Hepatocyte (in vitro differentiated cells): ENCODE measurements around the gene EXOC3L4. TPM values are rescaled to one million over a fixed set of nuclear protein-coding genes. Genes with fewer than 3 reads are reported as not detected.

Experiments used
- DNase-seq: peaks from one replicate; pipeline ENCODE4 v3.0.0-alpha.2; 2016; ENCODE audit warnings: low spot score
- H2AFZ ChIP-seq: fragments of 200-600 bp; sonication (generic); 2 replicates; pipeline ENCODE4 v1.6.0; 2016; ENCODE audit warnings: antibody characterized with exemption, mild to moderate bottlenecking
- H3K27ac ChIP-seq: fragments of 200-600 bp; sonication (generic); 2 replicates; pipeline ENCODE4 v1.5.1; 2016; ENCODE audit warnings: mild to moderate bottlenecking
- H3K27me3 ChIP-seq: fragments of 200-600 bp; sonication (generic); 2 replicates; pipeline ENCODE4 v1.6.1; 2016
- H3K36me3 ChIP-seq: fragments of 200-600 bp; sonication (generic); replicated peaks from 2 replicates; pipeline ENCODE4 v1.5.1; 2016; ENCODE audit warnings: low read depth; ENCODE audit not compliant: insufficient read depth
- H3K4me1 ChIP-seq: fragments of 200-600 bp; sonication (generic); 2 replicates; pipeline ENCODE4 v1.5.1; 2016; ENCODE audit warnings: mild to moderate bottlenecking, moderate library complexity; ENCODE audit not compliant: insufficient read depth
- H3K4me2 ChIP-seq: fragments of 200-600 bp; sonication (generic); 2 replicates; pipeline ENCODE4 v1.6.0; 2016
- H3K4me3 ChIP-seq: fragments of 200-600 bp; sonication (generic); 2 replicates; pipeline ENCODE4 v1.5.1; 2016; ENCODE audit warnings: mild to moderate bottlenecking
- H3K79me2 ChIP-seq: fragments of 200-600 bp; sonication (generic); 2 replicates; pipeline ENCODE4 v1.6.0; 2017; ENCODE audit warnings: mild to moderate bottlenecking
- H3K9me2 ChIP-seq: fragments of 200-600 bp; sonication (generic); replicated peaks from 2 replicates; pipeline ENCODE4 v1.6.0; 2017; ENCODE audit warnings: mild to moderate bottlenecking; ENCODE audit not compliant: insufficient read depth
- H3K9me3 ChIP-seq: fragments of 200-600 bp; sonication (generic); 2 replicates; pipeline ENCODE4 v1.5.1; 2016; ENCODE audit warnings: low read depth, mild to moderate bottlenecking
- H4K20me1 ChIP-seq: fragments of 200-600 bp; sonication (generic); 2 replicates; pipeline ENCODE4 v1.6.0; 2016; ENCODE audit warnings: mild to moderate bottlenecking; ENCODE audit not compliant: insufficient read depth, poor library complexity, severe bottlenecking
- EZH2 ChIP-seq: fragments of 200-600 bp; sonication (generic); IDR thresholded peaks from 2 replicates; pipeline ENCODE4 v1.6.1; 2016; ENCODE audit warnings: antibody characterized with exemption, mild to moderate bottlenecking, borderline replicate concordance
- EZH2phosphoT487 ChIP-seq: fragments of 200-600 bp; sonication (generic); IDR thresholded peaks from one replicate; pipeline ENCODE4 v1.6.1; 2018; ENCODE audit warnings: antibody characterized with exemption, mild to moderate bottlenecking, low read depth, moderate library complexity; ENCODE audit not compliant: unreplicated experiment, severe bottlenecking
- WGBS: methylation state at CpG from one replicate; pipeline ENCODE4 v1.1.6; 2016; ENCODE audit warnings: low lambda C conversion rate; ENCODE audit errors: missing lambda C conversion rate; 5-methylcytosine and 5-hydroxymethylcytosine counted together
- polyA plus RNA-seq: library from polyadenylated mRNA; unstranded; fragments of >200 nt; fragmentation: Nextera tagmentation; extraction: Ambion mirVana; gene quantifications from 2 replicates; pipeline ENCODE4 v1.2.1, GENCODE V29; 2016
- total RNA-seq: library from RNA; depleted of rRNA; stranded (reverse); fragments of >200 nt; gene quantifications from 2 replicates; pipeline ENCODE4 v1.2.3, GENCODE V29; 2014
- TF ChIP-seq, protein P1 (sequence below): fragments of 200-600 bp; sonication (generic); IDR thresholded peaks from 2 replicates; pipeline ENCODE4 v1.5.1; 2016; ENCODE audit warnings: antibody characterized with exemption, mild to moderate bottlenecking; ENCODE audit not compliant: poor library complexity

Gene EXOC3L4
- total and polyA plus RNA-seq, 2 experiments from 2014 or later = 35.3 to 40.3 TPM

DNA sequence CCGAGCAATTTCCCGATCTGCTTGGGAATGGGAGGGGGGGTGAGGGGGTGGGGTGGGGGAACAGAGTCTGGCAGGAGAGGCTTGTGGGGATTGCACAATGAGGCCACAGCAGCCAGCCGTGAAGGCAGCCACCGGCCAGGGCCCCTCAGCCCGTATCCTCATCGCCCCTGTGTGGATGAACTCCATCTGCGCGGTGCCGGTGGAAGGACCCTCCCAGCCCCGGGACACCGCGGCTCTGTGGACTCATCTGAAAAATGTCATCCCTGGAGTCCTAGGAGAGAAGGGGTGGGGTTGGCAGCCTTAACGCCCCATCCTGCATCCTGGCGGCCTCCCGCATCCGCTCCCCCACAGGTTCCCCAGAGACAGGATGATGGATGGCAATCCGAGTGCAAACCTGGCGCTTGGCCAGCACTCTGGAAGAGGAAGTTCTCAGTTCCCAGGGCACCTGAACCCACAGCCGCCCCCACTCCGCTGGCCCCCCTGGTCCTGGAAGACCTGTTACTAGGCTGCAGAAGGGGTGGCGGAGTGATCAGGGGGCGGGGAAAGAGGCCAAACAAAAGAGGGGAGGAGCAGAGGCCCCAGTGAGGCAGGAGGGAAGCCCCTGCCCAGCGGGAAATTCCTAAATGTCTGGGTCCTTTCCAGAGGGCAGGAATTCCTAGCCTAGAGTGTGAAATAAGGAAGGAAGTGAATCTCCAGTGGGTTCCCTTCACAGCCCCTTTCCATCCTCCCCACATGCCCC, 27.5 kb downstream of the EXOC3L4 start:
- peaks cover 30% of the 10 kb centered on the region for H3K4me1 ChIP-seq
- no peak overlapping the region for H3K4me3 ChIP-seq
- H4K20me1 ChIP-seq = no peaks in the 10 kb centered on the region
- H2AFZ ChIP-seq = peak overlapping the region; percentile 17
- H3K27ac ChIP-seq = peak overlapping the region; percentile 75
- peak; percentile 87 for DNase-seq
- H3K9me3 ChIP-seq = no peaks in the 10 kb centered on the region
- peak overlapping the region; percentile 90 for H3K4me2 ChIP-seq
- 19% methylated on average over 22 of the region's 23 CpGs for WGBS
- no peaks in the 10 kb centered on the region for H3K27me3 ChIP-seq
- H3K9me2 ChIP-seq = no peaks in the 10 kb centered on the region
- no peaks in the 10 kb centered on the region for H3K79me2 ChIP-seq
- TF ChIP-seq EZH2 = no peak
- TF ChIP-seq, protein P1, sequence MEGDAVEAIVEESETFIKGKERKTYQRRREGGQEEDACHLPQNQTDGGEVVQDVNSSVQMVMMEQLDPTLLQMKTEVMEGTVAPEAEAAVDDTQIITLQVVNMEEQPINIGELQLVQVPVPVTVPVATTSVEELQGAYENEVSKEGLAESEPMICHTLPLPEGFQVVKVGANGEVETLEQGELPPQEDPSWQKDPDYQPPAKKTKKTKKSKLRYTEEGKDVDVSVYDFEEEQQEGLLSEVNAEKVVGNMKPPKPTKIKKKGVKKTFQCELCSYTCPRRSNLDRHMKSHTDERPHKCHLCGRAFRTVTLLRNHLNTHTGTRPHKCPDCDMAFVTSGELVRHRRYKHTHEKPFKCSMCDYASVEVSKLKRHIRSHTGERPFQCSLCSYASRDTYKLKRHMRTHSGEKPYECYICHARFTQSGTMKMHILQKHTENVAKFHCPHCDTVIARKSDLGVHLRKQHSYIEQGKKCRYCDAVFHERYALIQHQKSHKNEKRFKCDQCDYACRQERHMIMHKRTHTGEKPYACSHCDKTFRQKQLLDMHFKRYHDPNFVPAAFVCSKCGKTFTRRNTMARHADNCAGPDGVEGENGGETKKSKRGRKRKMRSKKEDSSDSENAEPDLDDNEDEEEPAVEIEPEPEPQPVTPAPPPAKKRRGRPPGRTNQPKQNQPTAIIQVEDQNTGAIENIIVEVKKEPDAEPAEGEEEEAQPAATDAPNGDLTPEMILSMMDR = no peak
- no peak for TF ChIP-seq EZH2phosphoT487
- H3K36me3 ChIP-seq = no peaks in the 10 kb centered on the region

DNA sequence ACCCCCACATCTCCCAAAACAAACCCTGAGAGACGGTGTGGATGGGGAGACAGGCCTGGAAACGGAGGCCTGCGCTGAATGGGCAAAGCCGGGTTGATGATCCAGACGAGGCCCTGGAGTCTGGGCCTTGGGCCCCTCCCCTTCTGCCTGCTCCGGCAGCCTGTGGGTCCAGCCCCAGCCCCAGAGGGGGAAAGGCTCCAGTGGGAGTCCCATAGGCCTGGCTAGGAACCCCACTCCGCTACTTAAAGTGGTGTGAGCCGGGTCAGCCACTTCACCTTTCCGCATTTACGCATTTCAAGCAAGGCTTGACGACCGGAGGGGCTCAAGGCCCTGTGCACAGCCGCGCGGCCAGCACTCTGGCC, 28.0 kb downstream of the EXOC3L4 start:
- Histone ChIP-seq H3K9me3 (no peaks in the 10 kb centered on the region), H3K4me3 (no peak overlapping the region), H2AFZ (peak overlapping the region; percentile 17), H3K4me1 (peaks cover 30% of the 10 kb centered on the region), H3K79me2 (no peaks in the 10 kb centered on the region), H4K20me1 (no peaks in the 10 kb centered on the region), H3K36me3 (no peaks in the 10 kb centered on the region), H3K27me3 (no peaks in the 10 kb centered on the region), H3K9me2 (no peaks in the 10 kb centered on the region), H3K4me2 (peak overlapping the region; percentile 90), H3K27ac (peak overlapping the region; percentile 75)
- TF ChIP-seq, protein P1 = no peak
- no peak for TF ChIP-seq EZH2phosphoT487
- WGBS = 63% methylated on average over 11 of the region's 15 CpGs
- no peak for DNase-seq

DNA sequence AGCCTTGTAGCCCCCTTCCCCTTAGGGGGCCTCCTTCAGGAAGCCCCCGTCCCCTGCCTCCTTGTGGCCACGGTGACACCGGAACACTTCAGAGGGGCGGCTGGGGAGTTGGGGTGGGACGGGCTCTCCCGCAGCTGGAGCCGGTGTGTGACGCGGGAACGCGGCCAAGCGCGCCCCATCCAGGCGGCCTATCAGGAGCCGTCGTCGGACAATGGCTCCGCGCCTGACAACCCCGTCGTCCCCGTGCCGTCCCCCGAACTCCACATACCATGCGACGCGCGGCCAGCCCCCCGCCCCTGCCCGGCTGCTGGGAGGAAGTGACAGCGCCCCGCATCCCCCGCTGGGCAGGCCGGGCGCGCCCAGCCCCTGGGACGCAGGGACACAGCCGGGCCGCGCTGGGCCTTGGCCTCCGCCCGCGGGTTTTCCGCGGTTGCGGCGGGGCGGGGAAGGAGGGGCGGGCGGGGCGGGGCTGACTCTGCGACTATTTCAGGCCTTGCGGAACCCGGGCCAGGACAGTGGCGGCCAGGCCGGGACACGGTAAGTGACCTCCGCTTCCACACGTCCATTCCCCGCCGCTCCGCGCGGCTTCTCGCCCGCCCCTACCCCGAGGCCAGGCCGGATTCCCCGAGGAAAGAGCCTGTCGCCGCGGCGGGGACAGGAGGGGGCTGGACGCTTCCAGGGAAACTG, 28.6 kb downstream of the EXOC3L4 start, which contains the start of gene TNFAIP2:
TSS of gene TNFAIP2 (plus strand) at position 515 of the 687 bp plus-strand sequence. CDS start 2,997 bp downstream, outside the sequence.
- TF ChIP-seq EZH2 = peak; percentile 44
- TF ChIP-seq EZH2phosphoT487 = no peak
- TF ChIP-seq, protein P1 = no peak
- H3K9me2 ChIP-seq = no peaks in the 10 kb centered on the region
- H3K4me1 ChIP-seq = peaks cover 30% of the 10 kb centered on the region
- no peaks in the 10 kb centered on the region for H3K27me3 ChIP-seq
- H3K9me3 ChIP-seq = no peaks in the 10 kb centered on the region
- peak within 1 kb of the TSS; percentile 13 for H3K4me3 ChIP-seq
- H4K20me1 ChIP-seq = no peaks in the 10 kb centered on the region
- peak within 1 kb of the TSS; percentile 90 for H3K4me2 ChIP-seq
- no peak for DNase-seq
- no peaks in the 10 kb centered on the region for H3K36me3 ChIP-seq
- peak within 1 kb of the TSS; percentile 55 for H2AFZ ChIP-seq
- WGBS = 15% methylated on average over 11 of the region's 74 CpGs
- peak within 1 kb of the TSS; percentile 75 for H3K27ac ChIP-seq
- no peaks in the 10 kb centered on the region for H3K79me2 ChIP-seq
